ENCODE measurements around the gene ADGRV1.
"Not testable (repeated sequence)": the region's sequence is repeated elsewhere in the genome, so short reads cannot be mapped to it uniquely, and the experiment has no call there.

The ADGRV1 gene

DNA sequence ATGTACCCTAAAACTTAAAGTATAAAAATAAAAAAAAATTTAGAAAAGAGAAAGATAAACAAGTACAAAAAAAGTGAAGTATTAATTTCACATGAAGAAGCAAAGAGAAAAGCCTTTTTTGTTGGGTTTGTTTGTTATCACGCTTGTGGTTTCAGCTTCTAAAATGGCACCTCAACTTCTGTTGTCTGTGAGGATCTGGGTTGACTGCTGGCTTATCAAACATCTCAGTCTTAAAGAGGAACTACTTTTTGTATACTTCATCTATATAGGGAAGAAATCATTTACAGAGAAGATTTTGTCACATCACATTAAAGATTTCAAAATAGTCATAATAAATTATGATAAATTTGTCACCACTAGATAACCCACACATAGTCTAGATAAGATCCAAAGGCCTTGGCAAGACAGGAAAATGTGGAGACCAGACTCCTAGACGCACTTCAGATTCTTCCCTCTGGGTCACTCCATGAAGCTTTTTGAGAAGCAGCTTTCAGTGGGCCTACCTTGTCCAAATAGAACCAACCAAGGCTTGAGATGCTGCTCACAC is 8.8 kb upstream of the ADGRV1 start:
- no peak for DNase-seq (ENCODE audit: low read depth)

DNA sequence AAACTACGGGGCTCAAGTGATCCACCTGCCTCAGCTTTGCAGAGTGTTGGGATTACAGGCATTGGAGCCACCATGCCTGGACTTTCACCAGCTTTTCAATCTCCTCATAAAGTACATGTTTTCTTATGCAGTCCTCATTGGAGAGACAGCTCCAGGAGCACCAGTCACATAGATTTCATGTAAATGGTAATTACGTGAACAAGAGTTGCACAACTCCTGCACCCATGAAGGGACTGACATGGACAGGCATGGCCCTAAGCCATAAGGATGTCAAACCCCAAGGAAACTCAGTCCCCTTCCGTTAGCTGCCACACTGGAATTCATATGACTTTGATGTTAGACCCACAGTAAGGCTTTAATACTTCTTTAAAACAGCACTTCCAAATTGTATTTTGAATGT is 7.6 kb upstream of the ADGRV1 start:
- no peak for DNase-seq (ENCODE audit: low read depth)

DNA sequence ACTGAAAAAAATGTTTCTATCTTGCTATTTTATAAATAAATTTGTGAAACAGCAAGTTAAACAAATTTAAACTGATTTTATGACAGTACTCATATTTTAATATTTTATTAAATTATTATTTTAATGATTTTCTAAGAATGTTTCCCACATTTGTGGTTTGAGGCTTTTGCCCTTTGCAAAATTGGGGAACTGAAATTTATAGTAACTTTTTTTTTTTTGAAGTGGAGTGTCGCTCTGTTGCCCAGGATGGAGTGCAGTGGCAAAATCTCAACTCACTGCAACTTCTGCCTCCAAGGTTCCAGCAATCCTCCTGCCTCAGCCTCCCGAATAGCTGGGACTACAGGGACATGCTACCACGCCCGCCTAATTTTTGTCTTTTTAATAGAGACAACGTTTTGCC is 7.2 kb upstream of the ADGRV1 start:
- no peak for DNase-seq (ENCODE audit: low read depth)

DNA sequence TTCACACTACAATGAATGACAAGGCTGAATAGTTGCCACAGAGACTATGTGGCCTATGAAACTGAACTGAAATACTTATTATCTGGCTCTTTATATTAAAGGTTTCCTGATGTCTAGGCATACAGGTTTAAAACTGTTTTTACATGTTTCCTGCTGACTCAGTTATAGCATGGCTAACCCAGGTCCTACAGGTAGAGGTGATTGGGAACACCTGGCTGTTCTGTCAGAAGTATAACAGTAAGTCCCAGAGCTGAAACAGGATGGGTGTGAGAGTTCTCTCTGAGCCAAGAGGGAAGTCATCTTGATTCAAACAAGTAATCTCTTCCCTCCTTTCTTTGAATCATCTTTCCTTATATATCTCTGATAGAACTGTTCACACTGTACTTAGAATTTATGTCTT is 4.9 kb upstream of the ADGRV1 start:
- no peak for DNase-seq (ENCODE audit: low read depth)

DNA sequence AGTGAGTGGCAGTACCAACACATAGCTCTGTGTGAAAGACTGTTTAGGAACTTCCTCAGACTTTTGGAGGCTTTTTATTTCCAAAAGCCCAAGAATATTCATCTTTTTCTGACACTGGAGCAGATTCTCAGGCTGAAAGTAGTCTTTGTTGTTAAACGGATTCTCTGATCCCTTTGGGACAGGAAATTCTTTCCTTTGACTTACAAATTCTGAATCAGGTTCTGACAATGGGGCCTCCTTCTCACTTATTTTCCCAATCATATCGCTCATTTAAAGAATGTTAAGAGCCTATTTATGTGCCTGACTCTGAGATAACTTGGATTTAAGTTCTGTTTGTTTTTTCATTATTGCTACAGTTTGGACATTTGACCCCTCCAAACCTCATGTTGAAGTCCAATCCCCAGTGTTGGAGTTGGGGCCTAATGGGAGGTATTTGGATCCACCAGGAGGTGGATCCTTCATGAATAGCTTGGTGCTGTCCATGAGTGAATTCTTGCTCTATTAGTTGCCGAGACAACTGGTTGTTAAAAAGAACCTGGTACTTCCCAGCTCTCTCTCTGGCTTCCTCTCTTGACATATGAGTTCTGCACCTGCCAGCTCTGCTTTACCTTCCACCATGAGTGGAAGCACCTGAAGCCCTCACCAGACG is 4.1 kb upstream of the ADGRV1 start:
- no peak for DNase-seq (ENCODE audit: low read depth)

DNA sequence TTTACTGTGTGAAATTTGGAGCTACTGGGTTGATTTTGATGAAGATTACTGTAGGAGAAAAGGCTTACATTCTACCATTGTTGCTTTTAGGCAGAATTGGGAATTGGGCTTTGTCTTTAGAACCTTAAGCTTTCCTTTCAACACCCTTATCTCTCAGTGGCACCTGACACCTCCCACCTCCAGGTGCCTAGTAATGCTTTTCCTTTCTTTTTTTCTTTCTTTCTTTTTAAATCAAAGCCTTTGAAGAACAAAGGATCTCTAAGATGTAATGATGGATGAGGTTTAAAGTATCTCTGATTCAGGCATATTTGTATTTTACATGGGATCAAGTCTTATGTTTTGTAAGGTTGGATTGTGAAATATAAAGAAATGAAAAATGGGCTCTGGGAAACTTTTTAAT is 2.9 kb upstream of the ADGRV1 start:
- no peak for DNase-seq (ENCODE audit: low read depth)

DNA sequence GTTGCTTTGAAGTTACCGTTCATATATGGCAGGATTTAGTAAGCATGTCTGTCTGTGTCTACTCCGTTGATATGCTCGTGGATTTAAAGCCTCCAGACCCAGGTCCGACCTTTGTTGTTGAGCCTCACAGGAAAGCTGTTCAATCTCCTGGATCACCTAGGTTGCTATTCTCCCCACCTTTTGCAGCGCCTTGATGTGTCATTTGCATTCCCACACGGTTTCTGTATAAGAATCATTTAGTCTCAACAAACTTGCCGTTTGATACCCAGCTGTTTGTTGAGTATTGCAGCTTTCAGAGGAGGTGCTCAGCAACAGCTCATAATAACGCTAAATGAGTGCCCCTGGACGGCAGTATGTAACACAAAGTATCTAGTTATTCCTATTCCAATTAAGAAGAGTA is 1.2 kb upstream of the ADGRV1 start:
- DNase-seq (ENCODE audit: low read depth), result no peak

DNA sequence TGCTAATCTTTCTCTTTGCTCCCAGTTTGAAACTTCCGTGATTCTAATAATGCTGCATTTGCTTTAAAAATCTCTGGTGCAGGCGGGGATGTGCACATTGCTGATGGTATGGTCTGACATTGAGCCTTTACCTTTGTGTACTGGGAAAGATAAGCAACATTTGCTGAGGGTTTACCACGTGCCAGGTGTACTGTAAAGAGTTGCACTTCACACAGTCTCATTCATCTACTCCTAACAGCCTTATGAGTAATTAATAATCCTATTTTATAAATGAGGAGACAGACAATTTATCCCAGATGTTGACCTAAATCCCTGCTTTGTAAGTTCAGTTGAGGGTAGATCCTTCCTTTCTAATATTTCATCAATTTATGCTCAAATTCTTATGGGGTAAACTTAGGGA is 726 bp upstream of the ADGRV1 start:
- no peak for DNase-seq (ENCODE audit: low read depth)

DNA sequence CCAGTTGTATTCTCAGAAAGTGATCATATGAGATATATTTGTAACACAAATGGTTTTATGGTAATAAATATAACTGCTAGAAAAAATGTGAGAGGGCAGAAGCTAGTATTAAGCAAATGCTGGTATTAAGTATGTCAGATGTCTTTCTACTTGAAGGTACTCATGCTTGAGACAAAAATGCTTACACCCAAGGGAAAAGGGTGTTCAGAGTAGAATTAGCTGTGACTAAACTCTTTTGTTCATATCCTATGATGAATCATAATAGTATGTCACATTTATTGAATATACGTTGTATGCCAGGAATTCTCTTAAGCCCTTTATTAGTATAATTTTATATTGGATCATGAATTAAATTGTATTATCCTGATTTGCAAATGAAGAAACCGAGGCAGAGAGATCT is 2.2 kb downstream of the ADGRV1 start:
- DNase-seq (ENCODE audit: low read depth), result no peak

DNA sequence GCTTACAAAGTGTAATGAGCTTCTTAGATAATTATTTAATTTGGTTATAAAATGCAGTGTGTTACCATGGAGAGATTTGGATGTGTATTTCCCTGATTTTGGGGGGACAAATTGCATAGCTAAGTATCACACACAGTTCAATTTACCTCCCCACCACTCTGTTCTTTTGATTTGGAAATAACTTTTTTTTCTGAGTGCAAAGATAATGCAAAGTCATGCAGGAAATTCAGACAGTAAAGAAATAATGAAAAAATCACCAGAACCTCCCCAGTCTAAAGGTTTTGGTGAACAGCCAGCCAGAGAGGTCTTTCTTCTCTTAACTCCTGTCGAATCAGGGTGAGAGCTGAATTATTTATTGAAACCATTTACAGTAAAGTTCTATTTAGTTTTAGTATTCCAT is 3.2 kb downstream of the ADGRV1 start:
- no peak for DNase-seq (ENCODE audit: low read depth)

DNA sequence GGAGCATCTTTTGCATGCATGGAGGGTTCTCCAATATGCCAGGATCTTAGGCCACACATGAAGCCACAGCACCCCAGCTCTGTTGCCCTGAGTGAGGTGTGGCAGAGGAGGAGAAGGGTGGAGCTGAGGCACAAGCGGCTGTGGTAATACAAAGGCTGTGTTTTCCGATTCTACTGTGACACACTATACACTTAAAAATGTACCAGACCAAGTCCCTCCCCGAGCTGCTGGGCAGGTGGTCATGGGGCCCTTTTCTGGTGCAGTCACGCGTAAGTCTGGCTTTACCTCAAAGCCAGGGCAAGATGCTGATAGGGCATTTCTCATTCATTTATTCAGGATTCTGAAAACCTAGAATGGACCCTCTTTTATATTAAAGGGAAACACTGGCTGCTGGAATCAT is 3.7 kb downstream of the ADGRV1 start:
- DNase-seq (ENCODE audit: low read depth), result no peak

DNA sequence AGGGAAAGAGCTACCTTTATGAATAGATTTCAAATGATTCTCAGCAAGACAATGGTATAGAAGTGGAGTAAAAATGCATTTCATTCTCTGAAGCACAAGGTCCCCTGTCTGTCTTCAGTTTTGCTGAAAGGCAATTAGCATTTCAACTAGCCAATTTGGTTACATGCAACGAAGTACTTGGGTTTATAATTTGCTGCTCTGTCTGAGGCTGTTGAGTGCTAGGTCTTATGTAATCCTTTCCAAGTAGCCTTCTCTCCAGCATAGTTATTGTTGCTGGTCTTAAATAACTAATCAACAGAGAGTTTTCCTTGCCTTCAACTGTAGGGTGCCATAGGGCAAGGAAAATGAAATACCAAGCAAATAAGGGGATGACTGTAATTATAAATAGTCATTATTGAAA is 4.5 kb downstream of the ADGRV1 start:
- DNase-seq (ENCODE audit: low read depth), result no peak

DNA sequence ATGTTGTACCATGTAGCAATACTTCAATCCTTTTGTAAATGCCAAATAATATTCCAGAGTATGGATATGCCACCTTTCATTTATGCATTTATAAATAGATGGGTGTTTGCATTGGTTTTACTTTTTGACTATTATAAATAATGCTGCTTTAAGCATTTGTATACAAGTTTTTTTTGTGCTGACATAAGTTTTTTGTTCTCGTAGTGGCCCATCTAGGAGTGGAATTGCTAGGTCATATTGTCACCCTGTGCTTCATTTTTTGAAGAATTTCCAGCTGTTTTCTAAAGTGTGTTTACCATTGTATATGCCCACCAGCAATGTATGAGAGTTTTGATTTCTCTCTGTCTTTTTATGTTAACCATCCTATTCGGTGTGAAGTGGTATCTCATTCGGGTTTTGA is 6.9 kb downstream of the ADGRV1 start:
- DNase-seq (ENCODE audit: low read depth), result no peak

DNA sequence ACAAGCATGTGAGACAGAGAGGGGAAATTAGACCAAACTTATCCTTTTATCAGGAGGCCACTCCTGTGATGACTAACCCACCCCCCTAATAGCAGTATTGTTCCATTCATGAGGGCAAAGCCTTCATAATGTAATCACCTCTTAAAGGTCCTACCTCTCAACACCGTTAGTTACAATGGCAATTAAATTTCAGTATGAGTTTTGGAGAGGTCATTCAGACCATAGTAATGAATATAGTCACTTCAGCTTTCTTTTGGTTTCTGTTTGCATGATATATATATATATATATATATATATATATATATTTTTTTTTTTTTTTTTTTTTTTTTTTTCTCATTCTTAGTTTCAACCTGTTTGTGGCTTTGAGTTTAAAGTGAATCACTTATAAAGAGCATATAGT is 10.5 kb downstream of the ADGRV1 start:
- no peak for DNase-seq (ENCODE audit: low read depth)

DNA sequence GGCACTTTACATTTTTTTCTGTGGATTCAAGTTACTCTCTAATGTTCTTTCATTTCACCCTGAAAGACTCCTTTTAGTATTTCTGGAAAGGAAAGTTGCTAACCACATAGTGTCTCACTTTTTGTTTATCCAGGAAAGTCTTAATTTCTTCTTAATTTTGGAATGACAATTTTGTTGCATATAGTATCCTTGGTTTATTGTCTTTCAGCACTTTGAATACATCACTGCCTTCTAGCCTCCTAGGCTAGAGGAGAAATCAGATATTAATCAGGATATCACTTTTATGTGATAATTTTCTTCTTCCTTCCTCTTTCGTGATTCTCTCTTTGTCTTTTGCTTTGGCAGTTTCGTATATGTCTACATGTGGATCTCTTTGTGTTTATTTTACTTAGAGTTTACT is 11.4 kb downstream of the ADGRV1 start:
- no peak for DNase-seq (ENCODE audit: low read depth)

DNA sequence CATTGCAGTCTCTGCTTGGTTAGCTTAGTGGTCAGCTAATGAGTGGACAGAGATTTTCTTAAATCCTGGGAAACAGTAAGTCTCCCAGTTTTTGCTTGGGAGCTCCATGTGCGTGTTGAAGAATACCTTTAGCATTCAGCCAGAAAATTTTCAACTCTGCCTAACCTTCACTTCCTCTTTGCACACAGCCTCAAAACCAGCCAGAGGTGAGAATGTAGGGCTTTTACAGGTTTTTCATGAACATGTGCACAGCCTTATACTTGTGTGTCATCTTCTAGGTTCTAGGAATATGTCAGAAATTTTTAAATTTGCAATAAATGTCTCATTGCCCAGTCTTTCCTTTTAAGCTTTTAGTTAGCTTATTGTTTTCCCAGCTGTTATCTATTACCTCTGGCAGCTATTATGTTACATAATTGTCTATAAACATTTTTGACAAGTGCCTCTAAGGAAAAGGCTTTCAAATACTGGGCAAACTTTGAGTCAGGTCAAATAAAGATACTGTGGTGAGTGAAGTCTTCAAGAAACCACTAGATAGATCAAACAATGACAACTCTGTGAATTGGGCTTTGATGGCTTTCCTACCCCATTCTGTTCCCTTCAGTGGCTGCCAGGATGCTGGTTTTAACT is 12.7 kb downstream of the ADGRV1 start:
- no peak for DNase-seq (ENCODE audit: low read depth)

DNA sequence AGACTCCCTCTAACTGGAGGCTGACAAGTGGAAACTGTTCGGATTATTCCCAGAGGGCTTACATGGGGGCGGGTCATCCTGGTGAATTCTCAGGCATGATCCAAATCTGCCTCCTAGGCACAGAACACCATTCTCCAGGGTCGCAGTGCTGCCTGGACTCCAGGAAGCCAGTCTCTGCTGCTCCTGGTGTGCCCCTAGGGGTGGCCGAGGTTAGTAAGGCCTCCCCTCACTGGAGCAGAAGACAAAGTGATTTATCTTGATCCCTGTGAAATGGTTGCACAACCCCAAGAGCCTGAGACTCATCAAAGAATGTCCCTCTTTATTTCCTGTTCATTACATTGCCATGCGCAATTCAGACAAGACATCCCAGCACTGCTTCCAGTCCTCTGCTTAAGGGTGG is 17.1 kb downstream of the ADGRV1 start:
- no peak for DNase-seq (ENCODE audit: low read depth)

DNA sequence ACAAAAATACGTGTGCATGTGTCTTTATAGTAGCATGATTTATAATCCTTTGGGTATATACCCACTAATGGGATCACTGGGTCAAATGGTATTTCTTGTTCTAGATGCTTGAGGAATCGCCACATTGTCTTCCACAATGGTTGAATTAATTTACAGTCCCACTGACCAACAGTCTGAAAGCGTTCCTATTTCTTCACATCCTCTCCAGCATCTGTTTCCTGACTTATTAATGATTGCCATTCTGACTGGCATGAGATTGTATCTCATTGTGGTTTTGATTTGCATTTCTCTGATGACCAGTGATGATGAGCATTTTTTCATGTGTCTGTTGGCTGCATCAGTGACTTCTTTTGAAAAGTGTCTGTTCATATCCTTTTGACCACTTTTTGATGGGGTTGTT is 18.0 kb downstream of the ADGRV1 start:
- not testable (repeated sequence) for DNase-seq (ENCODE audit: low read depth)

DNA sequence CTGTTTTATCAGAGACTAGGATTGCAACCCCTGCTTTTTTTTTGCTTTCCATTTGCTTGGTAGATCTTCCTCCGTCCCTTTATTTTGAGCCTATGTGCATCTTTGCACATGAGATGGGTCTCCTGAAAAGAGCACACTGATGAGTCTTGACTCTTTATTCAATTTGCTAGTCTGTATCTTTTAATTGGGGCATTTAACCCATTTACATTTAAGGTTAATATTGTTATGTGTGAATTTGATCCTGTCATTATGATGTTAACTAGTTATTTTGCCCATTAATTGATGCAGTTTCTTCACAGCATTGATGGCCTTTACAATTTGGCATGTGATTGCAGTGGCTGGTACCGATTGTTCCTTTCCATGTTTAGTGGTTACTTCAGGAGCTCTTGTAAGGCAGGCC is 21.3 kb downstream of the ADGRV1 start:
- DNase-seq (ENCODE audit: low read depth), result not testable (repeated sequence)

DNA sequence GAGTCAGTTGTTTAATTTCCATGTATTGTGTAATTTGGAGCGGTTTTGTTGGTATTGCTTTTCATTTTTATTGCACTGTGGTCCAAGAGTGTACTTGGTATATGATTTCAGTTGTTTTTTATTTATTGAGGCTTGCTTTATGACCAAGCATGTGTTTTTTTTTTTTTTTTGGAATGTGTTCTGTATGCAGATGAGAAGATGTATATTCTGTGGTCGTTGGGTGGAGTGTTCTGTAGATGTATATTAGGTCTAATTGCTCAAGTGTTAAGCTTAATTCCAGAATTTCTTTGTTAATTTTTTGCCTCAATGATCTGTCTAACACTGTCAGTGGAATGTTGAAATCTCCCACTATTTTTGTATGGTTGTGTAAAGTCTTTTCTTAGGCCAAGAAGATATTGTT is 23.4 kb downstream of the ADGRV1 start:
- DNase-seq (ENCODE audit: low read depth), result no peak

DNA sequence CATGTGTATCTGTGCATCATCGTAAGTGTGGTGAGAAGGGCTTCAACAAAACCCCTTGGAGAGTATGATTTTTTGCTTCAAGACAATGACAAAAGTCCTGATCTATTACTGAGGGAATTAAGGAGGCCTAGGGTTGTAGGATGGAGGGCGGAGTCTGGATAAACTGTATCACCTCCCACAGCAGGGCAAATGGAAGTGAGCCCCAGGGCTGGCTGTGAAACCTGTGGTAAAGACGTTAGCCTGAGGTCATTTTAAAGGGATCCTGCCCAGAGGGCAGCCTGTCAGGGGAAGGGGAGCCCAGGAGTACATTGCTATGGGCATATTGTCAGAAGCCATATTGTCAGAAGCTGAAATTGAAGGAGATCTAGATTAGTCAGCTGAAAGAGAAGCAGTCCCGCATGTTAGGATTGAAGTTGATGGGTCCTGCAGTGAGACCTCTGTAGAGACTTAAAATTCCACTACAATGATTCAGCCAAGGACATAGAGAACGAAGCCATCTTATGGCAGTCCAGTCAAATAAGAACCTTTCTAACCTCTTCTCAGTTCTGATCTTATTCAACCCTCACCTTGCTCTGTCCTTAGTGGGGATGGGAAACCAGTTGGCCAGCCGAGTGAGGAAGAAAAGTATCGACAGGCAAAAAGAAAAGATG is 26.9 kb downstream of the ADGRV1 start:
- no peak for DNase-seq (ENCODE audit: low read depth)

DNA sequence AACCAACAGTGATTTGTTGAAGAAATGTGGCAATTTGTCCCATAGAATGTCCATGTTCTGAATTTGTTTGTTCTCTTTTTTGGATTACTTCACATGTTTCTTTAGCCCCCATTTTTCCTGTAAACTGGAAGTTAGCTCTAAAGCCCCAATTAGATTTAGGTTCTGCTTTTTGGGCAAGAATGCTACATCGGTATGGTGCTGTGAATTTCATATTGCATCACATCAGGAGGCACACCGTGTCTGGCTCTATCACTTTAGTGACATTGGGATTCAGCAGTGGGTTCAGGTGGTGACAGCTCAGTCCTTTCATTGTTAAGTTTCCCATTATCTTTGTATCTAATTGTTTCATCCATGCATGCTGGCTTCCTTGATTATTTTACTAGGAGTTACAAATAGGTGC is 27.9 kb downstream of the ADGRV1 start:
- no peak for DNase-seq (ENCODE audit: low read depth)

DNA sequence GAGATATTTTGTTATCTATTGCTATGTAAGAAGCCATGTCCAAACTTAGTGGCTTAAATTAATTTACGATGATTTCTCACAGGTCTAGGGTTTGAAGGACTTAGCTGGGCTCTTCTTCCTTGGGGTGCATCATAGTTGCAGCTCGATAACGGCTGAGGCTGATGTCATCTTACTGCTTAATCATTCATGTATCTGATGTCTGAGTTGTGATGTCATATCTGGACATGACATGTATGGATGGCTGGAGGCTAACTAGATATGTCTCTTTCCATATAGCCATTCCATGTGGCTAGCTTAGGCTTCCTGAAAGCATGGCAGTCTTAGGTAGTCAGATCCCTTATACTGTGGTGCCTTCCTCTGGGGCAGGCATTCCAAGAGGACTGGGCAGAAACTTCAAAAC is 31.6 kb downstream of the ADGRV1 start:
- no peak for DNase-seq (ENCODE audit: low read depth)

DNA sequence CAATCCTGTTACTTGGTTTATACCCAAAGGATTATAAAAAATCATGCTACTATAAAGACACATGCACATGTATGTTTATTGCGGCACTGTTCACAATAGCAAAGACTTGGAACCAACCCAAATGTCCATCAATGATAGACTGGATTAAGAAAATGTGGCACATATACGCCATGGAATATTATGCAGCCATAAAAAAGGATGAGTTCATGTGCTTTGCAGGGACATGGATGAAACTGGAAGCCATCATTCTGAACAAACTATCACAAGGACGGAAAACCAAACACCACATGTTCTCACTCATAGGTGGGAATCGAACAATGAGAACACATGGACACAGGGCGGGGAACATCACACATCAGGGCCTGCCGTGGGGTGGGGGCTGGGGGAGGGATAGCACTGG is 34.5 kb downstream of the ADGRV1 start:
- not testable (repeated sequence) for DNase-seq (ENCODE audit: low read depth)

Measured in activated T-cell treated with anti-CD3 and anti-CD28 coated beads for 1 hour (primary cell).